A549 (cell line): ENCODE measurements around the gene SERINC4. TPM values are rescaled to one million over a fixed set of nuclear protein-coding genes. Genes with fewer than 3 reads are reported as not detected.
"Not testable (repeated sequence)": the region's sequence is repeated elsewhere in the genome, so short reads cannot be mapped to it uniquely, and the experiment has no call there.

Experiments
- ATAC-seq, 2 experiments: fragments of 200-7000 bp in 1 of 2; fragments of >200 bp in 1 of 2; cut with Nextera tagmentation in 1 of 2; cut with Tn5 transposase in 1 of 2; 3 replicates each; pipeline versions ENCODE4 v1.8.0 to v1.9.1; 2018 to 2020; ENCODE audit warnings: mild to moderate bottlenecking in 1 of 2, moderate library complexity in 1 of 2
- CTCF ChIA-PET: fragments of 300-600 bp; sonication (Branson Sonifier 250); formaldehyde crosslinking; extraction: SDS; loops from one replicate; lab custom pipeline; 2021; ENCODE audit warnings: antibody characterized with exemption, inconsistent platforms; lab: Yijun Ruan, JAX
- POLR2A ChIA-PET: fragments of 350-600 bp; formaldehyde crosslinking; extraction: SDS; loops from one replicate; lab custom pipeline; 2021; ENCODE audit warnings: antibody characterized with exemption, inconsistent platforms; lab: Yijun Ruan, JAX
- DNase-seq, 2 experiments: peaks; one replicate each; pipeline versions ENCODE4 v3.0.0 to v3.0.0-alpha.2; 2011 to 2016; ENCODE audit warnings: low read depth in 1 of 2, low spot score in 1 of 2
- FAIRE-seq: peaks from 2 replicates; lab custom pipeline; 2011; peaks lifted over from hg19 to GRCh38; lab: Jason Lieb, UNC
- H3K27ac ChIP-seq, 2 experiments: fragments of >200 bp; sonication (Bioruptor Twin); formaldehyde crosslinking; 3 replicates each; pipeline ENCODE4 v1.5.1; 2016 to 2017
- H3K4me1 ChIP-seq: fragments of >200 bp; sonication (Bioruptor Twin); formaldehyde crosslinking; 3 replicates; pipeline ENCODE4 v1.6.1; 2016
- H3K4me2 ChIP-seq: fragments of >200 bp; sonication (Bioruptor Twin); formaldehyde crosslinking; 3 replicates; pipeline ENCODE4 v1.6.1; 2016
- H3K4me3 ChIP-seq: fragments of >200 bp; sonication (Bioruptor Twin); formaldehyde crosslinking; 3 replicates; pipeline ENCODE4 v1.5.1; 2016
- H3K9me3 ChIP-seq: fragments of >200 bp; sonication (Bioruptor Twin); formaldehyde crosslinking; 3 replicates; pipeline ENCODE4 v1.6.1; 2016
- BHLHE40 ChIP-seq: IDR thresholded peaks from 2 replicates; pipeline ENCODE4 v1.6.1; 2012; ENCODE audit warnings: low read depth, low read length, inconsistent platforms
- CEBPB ChIP-seq, 2 experiments: fragments of >200 bp in 1 of 2; sonication (Bioruptor Twin) in 1 of 2; formaldehyde crosslinking in 1 of 2; IDR thresholded peaks; 2 replicates each; pipeline ENCODE4 v1.6.1; 2012 to 2016
- HDAC2 ChIP-seq: fragments of 200-600 bp; sonication (generic); IDR thresholded peaks from 2 replicates; pipeline ENCODE4 v1.6.1; 2016
- HEYL ChIP-seq: fragments of 250-450 bp; sonication (Bioruptor Pico); IDR thresholded peaks from 2 replicates; pipeline ENCODE4 v1.8.0; 2021; ENCODE audit warnings: mild to moderate bottlenecking, moderate library complexity
- HOXB5 ChIP-seq: fragments of 250-450 bp; sonication (Bioruptor Pico); IDR thresholded peaks from 2 replicates; pipeline ENCODE4 v1.5.0; 2020; ENCODE audit warnings: mild to moderate bottlenecking, moderate library complexity
- MAFK ChIP-seq: fragments of 450-650 bp; IDR thresholded peaks from 2 replicates; pipeline ENCODE4 v1.6.1; 2014; ENCODE audit not compliant: partially characterized antibody
- MAX ChIP-seq: IDR thresholded peaks from 2 replicates; pipeline ENCODE4 v1.6.1; 2012
- NR3C1 ChIP-seq: fragments of >200 bp; sonication (Bioruptor Twin); formaldehyde crosslinking; IDR thresholded peaks from 3 replicates; pipeline ENCODE4 v1.6.1; 2017
- POLR2AphosphoS2 ChIP-seq: conservative IDR thresholded peaks from 2 replicates; pipeline ENCODE4 v1.6.1; 2012; ENCODE audit warnings: low read length, improper control_type of control experiment, inconsistent platforms
- RARB ChIP-seq: fragments of 250-450 bp; sonication (Bioruptor Pico); IDR thresholded peaks from 2 replicates; pipeline ENCODE4 v1.8.0; 2021; ENCODE audit warnings: mild to moderate bottlenecking, moderate library complexity
- USF2 ChIP-seq: fragments of 450-650 bp; IDR thresholded peaks from 2 replicates; pipeline ENCODE4 v1.6.1; 2014; ENCODE audit warnings: antibody characterized with exemption
- ZFP36 ChIP-seq: fragments of 450-650 bp; IDR thresholded peaks from 2 replicates; pipeline ENCODE4 v1.6.1; 2014; ENCODE audit warnings: borderline replicate concordance; ENCODE audit not compliant: partially characterized antibody
- WGBS: methylation state at CpG from one replicate; pipeline ENCODE4 v1.1.6; 2017; ENCODE audit errors: missing lambda C conversion rate; 5-methylcytosine and 5-hydroxymethylcytosine counted together
- polyA minus RNA-seq: library from RNA; depleted of rRNA, polyadenylated mRNA; stranded (reverse); fragments of >200 nt; gene quantifications from 2 replicates; pipeline ENCODE4 v1.2.3, GENCODE V29; 2011; rRNA and poly(A)+ RNA removed
- polyA plus RNA-seq, 4 experiments: library from polyadenylated mRNA; depleted of rRNA in 3 of 4; stranded (reverse); fragments of >200 nt; fragmentation: RNase III in 1 of 4; extraction: RNeasy Plus Mini Kit Qiagen cat#74134 plus additional on column Dnase treatment in 1 of 4; gene quantifications; 2 replicates in 3 of 4; 3 replicates in 1 of 4; pipeline ENCODE4 v1.2.3, GENCODE V29; 2011 to 2017

Gene SERINC4
- polyA plus RNA-seq (2011; rRNA removed) (0.05 and 0.07 TPM in 2 replicates), polyA plus RNA-seq (2017; fragmentation: RNase III; extraction: RNeasy Plus Mini Kit Qiagen cat#74134 plus additional on column Dnase treatment) (0.04 to 0.12 TPM (median 0.04 TPM) in 3 replicates), polyA minus RNA-seq (0.08 TPM in 1 of 2 replicates, not detected in the other)
- 0.06 and 0.09 TPM in 2 replicates for polyA plus RNA-seq (2012; cell fraction: cytosol; rRNA removed)
- 0.10 and 0.14 TPM in 2 replicates for polyA plus RNA-seq (2012; cell fraction: nucleus; rRNA removed)

GRCh38 chr15:43799945-43800285 lies at the start of gene SERINC4:
TSS of gene SERINC4 (minus strand) at chr15:43800220. CDS start at chr15:43799986, 234 bp downstream.
- Histone ChIP-seq H3K4me3 (peak within 1 kb of the TSS; percentile 89), H3K9me3 (no peaks in the 10 kb centered on the region), H3K4me2 (peak within 1 kb of the TSS; percentile 82), H3K4me1 (peaks cover 20% of the 10 kb centered on the region; the same call in 2 of the 3 replicates), H3K27ac (peak within 1 kb of the TSS; percentile 89 to 90)
- no peak for FAIRE-seq
- no peak for TF ChIP-seq HOXB5 (CRISPR knock-in tag)
- TF ChIP-seq MAFK: no peak
- TF ChIP-seq USF2: no peak
- POLR2A ChIA-PET: interaction anchor here (0.5 to 1.5 kb wide), 6 partner anchors 8 to 313 kb away, joined by 3 to 7 read pairs (median 4); partner anchors contain the start of genes ELL3, MFAP1 and SERF2
- CTCF ChIA-PET: no interaction called here
- 97% methylated on average over 6 of the region's 8 CpGs for WGBS
- no peak for DNase-seq
- ATAC-seq: 0 out of 6 replicates have a peak, but pooled peaks of 1 of the 2 experiments have one; percentile 1

- FAIRE-seq (no peak), ATAC-seq (no peak), DNase-seq (no peak)
- no peaks in the 10 kb centered on the region for H3K4me1 ChIP-seq
- ChIA-PET CTCF (interaction anchor here (0.6 kb wide), 1 partner anchor 430 kb away, joined by 5 read pairs; no protein-coding TSS in a partner anchor), POLR2A (no interaction called here)
- H3K4me2 ChIP-seq: no peak overlapping the region
- TF ChIP-seq HEYL (CRISPR knock-in tag) (no peak), CEBPB (IDR thresholded peaks at IDR 0.05) (no peak), MAX (no peak), RARB (CRISPR knock-in tag) (no peak), HDAC2 (no peak), ZFP36 (no peak), POLR2AphosphoS2 (no peak), BHLHE40 (no peak), NR3C1 (no peak), HOXB5 (CRISPR knock-in tag) (no peak), USF2 (no peak)
- no peak overlapping the region for H3K4me3 ChIP-seq
- H3K27ac ChIP-seq: no peak overlapping the region
- H3K9me3 ChIP-seq: no peaks in the 10 kb centered on the region
Measured at GRCh38 chr15:43845421-43845820, 45.4 kb upstream of the SERINC4 start.

- H3K9me3 ChIP-seq, H3K4me1 ChIP-seq, H3K27ac ChIP-seq, CTCF ChIA-PET, H3K4me3 ChIP-seq, DNase-seq, FAIRE-seq, ATAC-seq, H3K4me2 ChIP-seq: not testable (repeated sequence)
- 81% methylated on average over 5 of the region's 6 CpGs for WGBS
- POLR2A ChIA-PET: interaction anchor here (0.7 kb wide), 1 partner anchor 456 kb away, joined by 5 read pairs; the partner anchor contains the start of gene GOLM2
Measured at GRCh38 chr15:43832485-43832884, 32.5 kb upstream of the SERINC4 start.

- FAIRE-seq, ATAC-seq, CTCF ChIA-PET, H3K9me3 ChIP-seq, DNase-seq, H3K4me2 ChIP-seq, H3K4me3 ChIP-seq, POLR2A ChIA-PET, H3K4me1 ChIP-seq, H3K27ac ChIP-seq: not testable (repeated sequence)
- 94% methylated on average over 14 of the region's 14 CpGs for WGBS
Measured at GRCh38 chr15:43831519-43832052, 31.6 kb upstream of the SERINC4 start.

- H3K4me2 ChIP-seq, H3K27ac ChIP-seq, H3K9me3 ChIP-seq, DNase-seq, POLR2A ChIA-PET, FAIRE-seq, CTCF ChIA-PET, ATAC-seq, H3K4me3 ChIP-seq: not testable (repeated sequence)
- H3K4me1 ChIP-seq: peaks cover 12% of the 10 kb centered on the region; the same call in 2 of the 3 replicates
- 96% methylated on average over 9 of the region's 9 CpGs for whole genome bisulfite sequencing
Measured at GRCh38 chr15:43830691-43831275, 30.8 kb upstream of the SERINC4 start.

- POLR2A ChIA-PET, ATAC-seq, DNase-seq, FAIRE-seq, CTCF ChIA-PET, H3K4me2 ChIP-seq, H3K4me3 ChIP-seq, H3K27ac ChIP-seq, H3K9me3 ChIP-seq: not testable (repeated sequence)
- peaks cover 12% of the 10 kb centered on the region; the same call in 2 of the 3 replicates for H3K4me1 ChIP-seq
- 91% methylated on average over 6 of the region's 9 CpGs for WGBS
Measured at GRCh38 chr15:43829951-43830540, 30.0 kb upstream of the SERINC4 start.
